ENCODE results near the gene ILDR2.
"Not testable (repeated sequence)": the region's sequence is repeated elsewhere in the genome, so short reads cannot be mapped to it uniquely, and the experiment has no call there.

Gene ILDR2

GRCh38 chr1:166889776-166890175 lies 85.6 kb downstream of the ILDR2 start:
- no peak for DNase-seq (ENCODE audit: low spot score)
- no peak for TF ChIP-seq CTCF (IDR thresholded peaks at IDR 0.05; ENCODE audit: borderline replicate concordance, control extremely low read depth, extremely low read depth, insufficient read depth, missing control alignments)
- in situ Hi-C loops (cut with MboI; ENCODE audit: low sequenced_read_pairs, unreplicated experiment), result no loop called here

- no peak for TF ChIP-seq CTCF (IDR thresholded peaks at IDR 0.05; ENCODE audit: borderline replicate concordance, control extremely low read depth, extremely low read depth, insufficient read depth, missing control alignments)
- in situ Hi-C loops (cut with MboI; ENCODE audit: low sequenced_read_pairs, unreplicated experiment), result no loop called here
- DNase-seq (ENCODE audit: low spot score), result no peak
These were observed 86.8 kb downstream of the ILDR2 start for GRCh38 chr1:166888373-166889111.

- DNase-seq (ENCODE audit: low spot score), result no peak
- no peak for TF ChIP-seq CTCF (IDR thresholded peaks at IDR 0.05; ENCODE audit: borderline replicate concordance, control extremely low read depth, extremely low read depth, insufficient read depth, missing control alignments)
- in situ Hi-C loops (cut with MboI; ENCODE audit: low sequenced_read_pairs, unreplicated experiment), result no loop called here
These were observed 90.4 kb downstream of the ILDR2 start for GRCh38 chr1:166884971-166885370.

DNA sequence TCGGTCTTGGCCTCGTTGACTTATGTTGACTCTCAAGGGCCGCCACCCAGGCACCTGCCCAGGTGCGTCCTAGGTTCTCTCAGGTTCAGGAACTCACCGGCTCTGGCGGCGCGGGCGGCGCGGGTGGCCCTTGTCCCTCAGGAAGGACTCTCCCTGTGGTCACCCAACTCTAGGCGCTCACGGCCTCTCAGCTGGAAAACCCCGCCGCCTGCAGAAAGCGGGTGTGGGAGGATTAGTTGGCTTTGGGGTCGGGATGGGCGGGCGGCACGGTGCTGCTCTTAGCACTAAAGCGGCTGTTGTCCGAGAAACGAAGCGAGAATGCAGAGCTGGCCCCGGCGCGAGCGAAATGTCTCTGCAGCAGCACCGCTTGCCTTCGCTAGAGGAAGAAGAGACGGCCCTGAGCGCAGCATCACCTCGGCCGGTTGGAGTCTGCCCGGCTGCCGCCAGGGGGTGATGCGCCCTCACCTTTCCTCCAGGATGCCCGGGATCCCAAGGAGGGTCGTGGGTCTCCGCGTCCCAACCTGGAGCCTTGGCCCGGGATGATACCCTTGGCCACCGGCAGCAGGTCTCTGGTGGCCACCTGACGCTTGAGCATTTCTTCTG lies 91.2 kb downstream of the ILDR2 start:
- peak; percentile 63 for TF ChIP-seq CTCF (IDR thresholded peaks at IDR 0.05; ENCODE audit: borderline replicate concordance, control extremely low read depth, extremely low read depth, insufficient read depth, missing control alignments)
- peak; percentile 59 for DNase-seq (ENCODE audit: low spot score)
- in situ Hi-C loops (cut with MboI; ENCODE audit: low sequenced_read_pairs, unreplicated experiment), result no loop called here

DNA sequence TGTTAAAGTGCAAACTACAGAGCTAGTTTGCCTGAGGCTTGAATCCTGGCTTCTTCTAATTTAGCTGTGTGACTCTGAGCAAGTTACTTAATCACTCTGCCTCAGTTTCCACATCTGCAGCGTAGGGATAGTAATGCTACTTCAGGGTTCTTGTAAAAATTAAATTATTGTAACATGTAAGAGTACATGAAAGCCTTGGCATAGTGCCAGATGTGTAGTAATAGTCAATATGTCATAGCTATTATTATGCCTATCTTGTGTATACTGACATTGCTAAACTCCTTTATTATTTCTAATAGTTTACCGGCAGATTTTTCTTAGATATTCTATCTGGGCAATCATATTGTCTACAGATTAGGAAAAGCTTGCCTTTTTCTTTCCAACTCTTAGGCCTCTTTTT lies 92.4 kb downstream of the ILDR2 start:
- DNase-seq (ENCODE audit: low spot score), result no peak
- no peak for TF ChIP-seq CTCF (IDR thresholded peaks at IDR 0.05; ENCODE audit: borderline replicate concordance, control extremely low read depth, extremely low read depth, insufficient read depth, missing control alignments)
- in situ Hi-C loops (cut with MboI; ENCODE audit: low sequenced_read_pairs, unreplicated experiment), result no loop called here

DNA sequence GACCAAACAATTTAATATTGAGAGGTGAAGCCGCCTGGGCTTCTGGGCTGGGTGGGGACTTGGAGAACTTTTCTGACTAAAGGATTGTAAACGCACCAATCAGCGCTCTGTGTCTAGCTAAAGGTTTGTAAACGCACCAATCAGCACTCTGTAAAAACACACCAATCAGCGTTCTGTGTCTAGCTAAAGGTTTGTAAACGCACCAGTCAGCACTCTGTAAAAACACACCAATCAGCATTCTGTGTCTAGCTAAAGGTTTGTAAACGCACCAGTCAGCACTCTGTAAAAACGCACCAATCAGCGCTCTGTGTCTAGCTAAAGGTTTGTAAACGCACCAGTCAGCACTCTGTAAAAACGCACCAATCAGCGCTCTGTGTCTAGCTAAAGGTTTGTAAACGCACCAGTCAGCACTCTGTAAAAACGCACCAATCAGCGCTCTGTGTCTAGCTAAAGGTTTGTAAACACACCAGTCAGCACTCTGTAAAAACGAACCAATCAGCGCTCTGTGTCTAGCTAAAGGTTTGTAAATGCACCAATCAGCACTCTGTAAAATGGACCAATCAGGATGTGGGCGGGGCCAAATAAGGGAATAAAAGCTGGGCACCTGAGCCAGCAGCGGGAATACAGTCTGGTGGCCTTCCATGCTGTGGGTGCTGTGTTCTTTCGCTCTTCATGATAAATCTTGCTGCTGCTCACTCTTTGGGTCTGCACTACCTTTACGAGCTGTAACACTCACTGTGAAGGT lies 97.0 kb downstream of the ILDR2 start:
- in situ Hi-C loops (cut with MboI; ENCODE audit: low sequenced_read_pairs, unreplicated experiment); DNase-seq (ENCODE audit: low spot score): not testable (repeated sequence)

GRCh38 chr1:166876540-166876838 lies 98.9 kb downstream of the ILDR2 start:
- DNase-seq (ENCODE audit: low spot score), result no peak
- no peak for TF ChIP-seq CTCF (IDR thresholded peaks at IDR 0.05; ENCODE audit: borderline replicate concordance, control extremely low read depth, extremely low read depth, insufficient read depth, missing control alignments)
- in situ Hi-C loops (cut with MboI; ENCODE audit: low sequenced_read_pairs, unreplicated experiment), result no loop called here
